H9 (cell line): Measurements from ENCODE around the gene TNNI3. TPM values are rescaled to one million over a fixed set of nuclear protein-coding genes. Genes with fewer than 3 reads are reported as not detected.
A peak's percentile ranks its signal among the peaks of the same experiment; 100 is the strongest.
"Not testable (repeated sequence)": the region's sequence is repeated elsewhere in the genome, so short reads cannot be mapped to it uniquely, and the experiment has no call there.

ENCODE experiments used
- DNase-seq: peaks from one replicate; pipeline ENCODE4 v3.0.0-alpha.2; 2017
- H2AFZ ChIP-seq: one replicate; pipeline ENCODE4 v1.6.1; 2013; ENCODE audit warnings: mild to moderate bottlenecking, low read length, control low read depth, moderate library complexity
- H2AK5ac ChIP-seq: 2 replicates; pipeline ENCODE4 v1.6.1; 2013; ENCODE audit warnings: low read length, control low read depth, mixed read lengths; ENCODE audit not compliant: insufficient read length
- H2BK120ac ChIP-seq: one replicate; pipeline ENCODE4 v1.6.1; 2013; ENCODE audit warnings: low read depth, mild to moderate bottlenecking, low read length, control low read depth, inconsistent platforms; ENCODE audit not compliant: poor library complexity, severe bottlenecking
- H2BK12ac ChIP-seq: 2 replicates; pipeline ENCODE4 v1.6.1; 2013; ENCODE audit warnings: low read length, control low read depth, mixed read lengths, low read depth; ENCODE audit not compliant: insufficient read length
- H2BK15ac ChIP-seq: 2 replicates; pipeline ENCODE4 v1.6.1; 2013; ENCODE audit warnings: low read depth, low read length, control low read depth
- H2BK20ac ChIP-seq: one replicate; pipeline ENCODE4 v1.6.1; 2013; ENCODE audit warnings: low read depth, mild to moderate bottlenecking, low read length, control low read depth, inconsistent platforms; ENCODE audit not compliant: poor library complexity, severe bottlenecking
- H2BK5ac ChIP-seq: 2 replicates; pipeline ENCODE4 v1.6.1; 2013; ENCODE audit warnings: low read length, control low read depth, mixed read lengths; ENCODE audit not compliant: insufficient read length
- H3K14ac ChIP-seq: 2 replicates; pipeline ENCODE4 v1.6.1; 2013; ENCODE audit warnings: low read length, control low read depth; ENCODE audit not compliant: insufficient read depth
- H3K18ac ChIP-seq: 2 replicates; pipeline ENCODE4 v1.6.1; 2013; ENCODE audit warnings: low read depth, mild to moderate bottlenecking, mixed read lengths, low read length, control low read depth; ENCODE audit not compliant: insufficient read length
- H3K23ac ChIP-seq: 2 replicates; pipeline ENCODE4 v1.6.1; 2013; ENCODE audit warnings: low read length, control low read depth, mixed read lengths, low read depth; ENCODE audit not compliant: insufficient read length
- H3K23me2 ChIP-seq: 2 replicates; pipeline ENCODE4 v1.6.1; 2013; ENCODE audit warnings: low read depth, mild to moderate bottlenecking, mixed read lengths, low read length, control low read depth; ENCODE audit not compliant: insufficient read length, poor library complexity, severe bottlenecking
- H3K27ac ChIP-seq: 2 replicates; pipeline ENCODE4 v1.5.1; 2013; ENCODE audit warnings: low read length, control low read depth, mixed read lengths, low read depth; ENCODE audit not compliant: insufficient read length
- H3K27me3 ChIP-seq: 2 replicates; pipeline ENCODE4 v1.6.1; 2013; ENCODE audit warnings: low read length, control low read depth, inconsistent platforms; ENCODE audit not compliant: insufficient read depth
- H3K4ac ChIP-seq: 2 replicates; pipeline ENCODE4 v1.6.1; 2013; ENCODE audit warnings: low read depth, mild to moderate bottlenecking, control low read depth, inconsistent platforms, low read length, moderate library complexity
- H3K4me1 ChIP-seq: 2 replicates; pipeline ENCODE4 v1.6.1; 2013; ENCODE audit warnings: low read length, control low read depth, inconsistent platforms; ENCODE audit not compliant: insufficient read depth
- H3K4me2 ChIP-seq: 2 replicates; pipeline ENCODE4 v1.6.1; 2013; ENCODE audit warnings: low read length, control low read depth, mixed read lengths; ENCODE audit not compliant: insufficient read length, insufficient read depth
- H3K56ac ChIP-seq: 2 replicates; pipeline ENCODE4 v1.6.1; 2013; ENCODE audit warnings: low read depth, mild to moderate bottlenecking, mixed read lengths, low read length, control low read depth; ENCODE audit not compliant: insufficient read length
- H3K79me1 ChIP-seq: 2 replicates; pipeline ENCODE4 v1.6.1; 2013; ENCODE audit warnings: low read depth, mild to moderate bottlenecking, moderate library complexity, low read length, control low read depth, inconsistent platforms; ENCODE audit not compliant: insufficient read depth, poor library complexity, severe bottlenecking
- H3K79me2 ChIP-seq: 2 replicates; pipeline ENCODE4 v1.6.1; 2013; ENCODE audit warnings: low read length, control low read depth, inconsistent platforms; ENCODE audit not compliant: insufficient read depth
- H3K9ac ChIP-seq: 2 replicates; pipeline ENCODE4 v1.6.1; 2013; ENCODE audit warnings: low read length, control low read depth, mixed read lengths; ENCODE audit not compliant: insufficient read length; ENCODE audit errors: extremely low read depth
- H3K9me3 ChIP-seq: one replicate; pipeline ENCODE4 v1.6.1; 2013; ENCODE audit warnings: low read depth, low read length, inconsistent platforms; ENCODE audit not compliant: control insufficient read depth
- H3T11ph ChIP-seq: one replicate; pipeline ENCODE4 v1.6.1; 2013; ENCODE audit warnings: mild to moderate bottlenecking, low read length, control low read depth, inconsistent platforms
- H4K20me1 ChIP-seq: one replicate; pipeline ENCODE4 v1.6.1; 2013; ENCODE audit not compliant: control insufficient read depth, insufficient read length, insufficient read depth
- H4K5ac ChIP-seq: 2 replicates; pipeline ENCODE4 v1.6.1; 2013; ENCODE audit warnings: low read depth, mild to moderate bottlenecking, mixed read lengths, low read length, control low read depth; ENCODE audit not compliant: insufficient read length
- H4K8ac ChIP-seq: replicated peaks from 2 replicates; pipeline ENCODE4 v1.6.1; 2013; ENCODE audit warnings: low read length, control low read depth, mixed read lengths, low read depth; ENCODE audit not compliant: insufficient read length
- H4K91ac ChIP-seq: 2 replicates; pipeline ENCODE4 v1.6.1; 2013; ENCODE audit warnings: low read depth, mild to moderate bottlenecking, moderate library complexity, mixed read lengths, low read length, control low read depth; ENCODE audit not compliant: insufficient read length
- H3K27ac Mint-ChIP-seq, 3 experiments: 2 replicates in 2 of 3; 3 replicates in 1 of 3; pipeline ENCODE4 v1.8.0; 2020 to 2021; ENCODE audit warnings: mixed read lengths in 3 of 3, mild to moderate bottlenecking in 1 of 3, moderate library complexity in 1 of 3
- H3K27me3 Mint-ChIP-seq: 2 replicates; pipeline ENCODE4 v1.8.0; 2021; ENCODE audit warnings: low read depth, mild to moderate bottlenecking, moderate library complexity, mixed read lengths
- H3K36me3 Mint-ChIP-seq, 3 experiments: 2 replicates in 2 of 3; 3 replicates in 1 of 3; pipeline ENCODE4 v1.8.0; 2020 to 2021; ENCODE audit warnings: low read depth in 3 of 3, mixed read lengths in 3 of 3; ENCODE audit not compliant: insufficient read depth in 1 of 3
- H3K4me1 Mint-ChIP-seq, 2 experiments: 2 replicates each; pipeline ENCODE4 v1.8.0; 2020; ENCODE audit warnings: mixed read lengths in 2 of 2
- H3K4me3 Mint-ChIP-seq, 2 experiments: 2 replicates in 1 of 2; 3 replicates in 1 of 2; pipeline ENCODE4 v1.8.0; 2020 to 2021; ENCODE audit warnings: mild to moderate bottlenecking in 2 of 2, mixed read lengths in 2 of 2, moderate library complexity in 1 of 2
- H3K9me3 Mint-ChIP-seq, 2 experiments: 2 replicates in 1 of 2; 3 replicates in 1 of 2; pipeline ENCODE4 v1.8.0; 2020; ENCODE audit warnings: mild to moderate bottlenecking in 2 of 2, mixed read lengths in 2 of 2, moderate library complexity in 1 of 2
- WGBS: extraction: QIAGEN DNeasy Blood & Tissue Kit; methylation state at CpG from one replicate; pipeline ENCODE4 v1.1.7; 2013; ENCODE audit warnings: missing lambda C conversion rate, low lambda C conversion rate, mixed read lengths; ENCODE audit not compliant: insufficient read length; ENCODE audit errors: extremely low coverage; 5-methylcytosine and 5-hydroxymethylcytosine counted together
- total RNA-seq: library from RNA; stranded (reverse); gene quantifications from 2 replicates; pipeline ENCODE4 v1.2.1, GENCODE V29; 2021
- TF ChIP-seq, protein P1 (sequence below): fragments of 200-600 bp; sonication (generic); conservative IDR thresholded peaks from 3 replicates; pipeline ENCODE4 v1.8.0; 2021; ENCODE audit warnings: antibody characterized with exemption, mild to moderate bottlenecking

TNNI3 gene
- total RNA-seq, 1 experiment from 2014 or later = 36.9 TPM

DNA sequence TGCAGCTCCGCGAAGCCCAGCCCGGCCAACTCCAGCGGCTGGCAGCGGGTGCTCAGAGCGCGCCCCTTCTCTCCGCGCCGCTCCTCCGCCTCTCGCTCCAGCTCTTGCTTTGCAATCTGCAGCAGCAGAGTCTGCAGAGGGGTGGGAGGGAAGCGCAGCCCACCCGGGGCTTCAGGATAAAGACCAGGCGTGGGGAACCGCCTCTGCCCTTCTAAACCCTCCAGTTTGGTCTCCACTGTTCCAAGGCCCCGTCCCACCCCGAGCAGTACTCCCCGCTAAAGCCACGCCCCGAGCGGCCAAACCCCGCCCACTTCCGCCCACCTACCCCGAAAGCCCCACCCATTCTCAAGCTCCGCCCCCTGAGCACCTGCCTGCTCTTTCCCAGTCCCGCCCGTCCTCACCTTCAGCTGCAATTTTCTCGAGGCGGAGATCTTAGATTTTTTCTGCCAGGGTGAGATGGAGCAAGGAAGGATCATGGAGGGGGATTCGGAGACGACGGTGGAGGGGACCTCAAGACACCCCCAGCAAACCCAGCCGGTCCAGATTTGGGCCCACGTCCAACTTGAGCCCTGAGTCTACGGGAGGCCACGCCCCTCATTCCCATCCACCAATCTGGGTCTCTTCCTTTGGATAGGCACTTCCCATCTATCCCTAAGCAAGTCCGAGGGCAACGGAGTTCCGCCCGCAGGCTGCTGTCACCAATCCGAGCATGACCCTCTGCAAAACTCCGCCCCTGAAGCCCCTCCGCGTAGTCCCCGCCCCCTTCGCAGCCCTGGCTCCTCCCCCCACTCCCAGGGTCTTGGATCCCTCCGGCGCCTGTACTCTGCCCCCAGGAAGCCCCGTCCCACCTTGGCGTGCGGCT is 1.1 kb downstream of the TNNI3 start:
- Mint-ChIP-seq H3K27me3 (peaks cover 19% of the 10 kb centered on the region), H3K9me3 (no peaks in the 10 kb centered on the region; a peak in 2 of 5 replicates), H3K4me3 (peak overlapping the region; percentile 81 to 95), H3K36me3 (peaks cover 23 to 32% (median 28%) of the 10 kb centered on the region in 3 experiments), H3K27ac (peak overlapping the region; percentile 93 to 94 (median 94); a peak in 6 of 7 replicates), H3K4me1 (peaks cover 18 to 27% of the 10 kb centered on the region in 2 experiments)
- H3T11ph ChIP-seq = no peak overlapping the region
- H2BK12ac ChIP-seq = no peak overlapping the region
- H2AK5ac ChIP-seq = no peak overlapping the region
- H2BK20ac ChIP-seq = no peak overlapping the region
- no peak overlapping the region for H4K5ac ChIP-seq
- H3K79me1 ChIP-seq = no peaks in the 10 kb centered on the region
- H2BK120ac ChIP-seq = no peak overlapping the region
- H2BK5ac ChIP-seq = no peak overlapping the region
- no peak overlapping the region for H4K8ac ChIP-seq
- peak overlapping the region; percentile 89 for H3K4me2 ChIP-seq
- TF ChIP-seq, protein P1, sequence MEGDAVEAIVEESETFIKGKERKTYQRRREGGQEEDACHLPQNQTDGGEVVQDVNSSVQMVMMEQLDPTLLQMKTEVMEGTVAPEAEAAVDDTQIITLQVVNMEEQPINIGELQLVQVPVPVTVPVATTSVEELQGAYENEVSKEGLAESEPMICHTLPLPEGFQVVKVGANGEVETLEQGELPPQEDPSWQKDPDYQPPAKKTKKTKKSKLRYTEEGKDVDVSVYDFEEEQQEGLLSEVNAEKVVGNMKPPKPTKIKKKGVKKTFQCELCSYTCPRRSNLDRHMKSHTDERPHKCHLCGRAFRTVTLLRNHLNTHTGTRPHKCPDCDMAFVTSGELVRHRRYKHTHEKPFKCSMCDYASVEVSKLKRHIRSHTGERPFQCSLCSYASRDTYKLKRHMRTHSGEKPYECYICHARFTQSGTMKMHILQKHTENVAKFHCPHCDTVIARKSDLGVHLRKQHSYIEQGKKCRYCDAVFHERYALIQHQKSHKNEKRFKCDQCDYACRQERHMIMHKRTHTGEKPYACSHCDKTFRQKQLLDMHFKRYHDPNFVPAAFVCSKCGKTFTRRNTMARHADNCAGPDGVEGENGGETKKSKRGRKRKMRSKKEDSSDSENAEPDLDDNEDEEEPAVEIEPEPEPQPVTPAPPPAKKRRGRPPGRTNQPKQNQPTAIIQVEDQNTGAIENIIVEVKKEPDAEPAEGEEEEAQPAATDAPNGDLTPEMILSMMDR = no peak
- peak overlapping the region; percentile 65 for H3K14ac ChIP-seq
- H3K18ac ChIP-seq = no peak overlapping the region
- WGBS = no CpG with 5 or more reads among the region's 52 CpGs
- no peaks in the 10 kb centered on the region; the same call in 1 of the 2 replicates for H3K4me1 ChIP-seq
- H3K9ac ChIP-seq = peak overlapping the region; percentile 37
- H3K4ac ChIP-seq = no peak overlapping the region
- no peaks in the 10 kb centered on the region for H3K79me2 ChIP-seq
- H4K20me1 ChIP-seq = no peaks in the 10 kb centered on the region
- no peak overlapping the region for H2AFZ ChIP-seq
- H3K23me2 ChIP-seq = peaks cover 13% of the 10 kb centered on the region
- no peaks in the 10 kb centered on the region for H3K27me3 ChIP-seq
- H3K27ac ChIP-seq = no peak overlapping the region
- peak; percentile 99 for DNase-seq
- H3K56ac ChIP-seq = no peak overlapping the region
- H3K23ac ChIP-seq = no peak overlapping the region
- H3K9me3 ChIP-seq = no peaks in the 10 kb centered on the region
- no peak overlapping the region for H4K91ac ChIP-seq
- no peak overlapping the region for H2BK15ac ChIP-seq

DNA sequence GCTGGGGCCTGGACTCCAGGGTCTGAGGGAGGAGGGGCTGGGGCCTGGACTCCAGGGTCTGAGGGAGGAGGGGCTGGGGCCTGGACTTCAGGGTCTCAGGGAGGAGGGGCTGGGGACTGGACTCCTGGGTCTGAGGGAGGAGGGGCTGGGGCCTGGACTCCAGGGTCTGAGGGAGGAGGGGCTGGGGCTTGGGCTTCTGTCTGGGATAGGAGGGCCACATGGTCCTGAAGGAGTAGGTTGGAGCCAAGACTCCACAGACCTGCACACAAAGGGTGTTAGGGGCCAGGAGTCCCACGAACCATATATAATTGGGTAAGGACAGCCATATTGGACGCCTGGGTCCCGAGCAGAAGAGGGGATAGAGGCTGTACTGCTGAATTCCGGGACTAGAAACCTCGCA is 1.7 kb downstream of the TNNI3 start:
- Histone ChIP-seq H3K14ac (peak overlapping the region; percentile 65; the same call in 1 of the 2 replicates), H3K9ac (peak overlapping the region; percentile 56), H3K4me2 (peak overlapping the region; percentile 89)
- H4K91ac ChIP-seq, H3K27ac ChIP-seq, H3K79me1 ChIP-seq, H2BK15ac ChIP-seq, H2BK120ac ChIP-seq, H3K27ac Mint-ChIP-seq, H2BK5ac ChIP-seq, H3K4ac ChIP-seq, H4K20me1 ChIP-seq, H3K79me2 ChIP-seq, H2AK5ac ChIP-seq, H3T11ph ChIP-seq, H4K5ac ChIP-seq, H3K23ac ChIP-seq, H2BK20ac ChIP-seq, H2AFZ ChIP-seq, H3K27me3 ChIP-seq, H3K23me2 ChIP-seq, H3K9me3 ChIP-seq, H4K8ac ChIP-seq, H3K9me3 Mint-ChIP-seq, DNase-seq, H3K4me1 ChIP-seq, H3K18ac ChIP-seq, H2BK12ac ChIP-seq, H3K56ac ChIP-seq: not testable (repeated sequence)
- Mint-ChIP-seq H3K36me3 (peaks cover 25 to 39% (median 34%) of the 10 kb centered on the region in 3 experiments), H3K27me3 (peaks cover 14% of the 10 kb centered on the region), H3K4me3 (peak overlapping the region; percentile 81 to 95), H3K4me1 (peaks cover 18 to 24% of the 10 kb centered on the region in 2 experiments)
- WGBS = no CpG with 5 or more reads among the region's 5 CpGs
